Measurements from ENCODE around the gene TFB1M.
A peak's percentile ranks its signal among the peaks of the same experiment; 100 is the strongest.

- peak in 3 of 4 donors; percentile 41 to 53 (median 46) for TF ChIP-seq CTCF (IDR thresholded peaks at IDR 0.05)
- TF ChIP-seq POLR2A (IDR thresholded peaks at IDR 0.05), result no peak
These were observed 66.0 kb downstream of the TFB1M start for GRCh38 chr6:155248008-155249001.

Data from right lobe of liver (tissue), 4 donors.